ENCODE data around the gene ADARB2. TPM values are rescaled to one million over a fixed set of nuclear protein-coding genes. Genes with fewer than 3 reads are reported as not detected.

The ADARB2 gene
- polyA plus RNA-seq, 3 donors, result not detected

GRCh38 chr10:1462994-1463633 lies 274.2 kb downstream of the ADARB2 start:
- Mint-ChIP-seq H3K36me3 (no peaks in the 10 kb centered on the region), H3K9me3 (peaks cover 0 to 3% (median 0%) of the 10 kb centered on the region in 7 donors), H3K4me3 (no peak overlapping the region), H3K4me1 (no peaks in the 10 kb centered on the region), H3K27me3 (ENCODE audit: low read depth in 3 of 3) (peaks cover 0 to 6% (median 3%) of the 10 kb centered on the region in 3 donors), H3K27ac (no peak overlapping the region)
- no peak overlapping the region for H2AFZ ChIP-seq (ENCODE audit: insufficient read depth, low read depth, low read length, poor library complexity, severe bottlenecking)
- H3K27ac ChIP-seq (ENCODE audit: low read depth in 1 of 2, low read length in 2 of 2), result no peak overlapping the region
- H4K20me1 ChIP-seq (ENCODE audit: insufficient read depth, low read length), result no peaks in the 10 kb centered on the region
- no peak overlapping the region for H3K4me2 ChIP-seq (replicated peaks; ENCODE audit: extremely low read depth, low read length, poor library complexity, severe bottlenecking)
- DNase-seq, result no peak
- no peaks in the 10 kb centered on the region for H3K79me2 ChIP-seq (ENCODE audit: insufficient read depth, low read length)
- no peak overlapping the region for H3K4me3 ChIP-seq (replicated peaks in 1 of 3; ENCODE audit: low read depth in 2 of 3, low read length in 3 of 3)
- intact Hi-C loops (cut with micrococcal nuclease), result no loop called here
- 75% methylated on average over 20 of the region's 23 CpGs for WGBS (ENCODE audit: insufficient coverage)
- H3K9me3 ChIP-seq (replicated peaks in 1 of 2; ENCODE audit: control insufficient read depth in 1 of 2, insufficient read depth in 1 of 2, low read length in 2 of 2), result peaks cover 0 to under 1% of the 10 kb centered on the region in 2 donors
- no peaks in the 10 kb centered on the region for H3K4me1 ChIP-seq (ENCODE audit: control insufficient read depth in 1 of 2, insufficient read depth in 2 of 2, low read length in 2 of 2)
- no peak overlapping the region for H3K9ac ChIP-seq (ENCODE audit: insufficient read depth, low read length, poor library complexity, severe bottlenecking)
- TF ChIP-seq CTCF (IDR thresholded peaks at IDR 0.05), result no peak
- no peaks in the 10 kb centered on the region for H3K36me3 ChIP-seq (replicated peaks in 1 of 2; ENCODE audit: control insufficient read depth in 1 of 2, insufficient read depth in 2 of 2, low read length in 2 of 2)
- H3K27me3 ChIP-seq (ENCODE audit: control insufficient read depth in 2 of 2, insufficient read depth in 2 of 2, low read length in 2 of 2), result no peaks in the 10 kb centered on the region

- H3K9me3 Mint-ChIP-seq, result peaks cover 0 to 8% (median 1%) of the 10 kb centered on the region in 7 donors
- H3K27me3 Mint-ChIP-seq (ENCODE audit: low read depth in 3 of 3), result peaks cover 0 to 3% (median 3%) of the 10 kb centered on the region in 3 donors
- Histone ChIP-seq H3K4me1 (ENCODE audit: control insufficient read depth in 1 of 2, insufficient read depth in 2 of 2, low read length in 2 of 2) (no peaks in the 10 kb centered on the region), H3K9me3 (replicated peaks in 1 of 2; ENCODE audit: control insufficient read depth in 1 of 2, insufficient read depth in 1 of 2, low read length in 2 of 2) (peaks cover 0 to 3% of the 10 kb centered on the region in 2 donors), H4K20me1 (ENCODE audit: insufficient read depth, low read length) (no peaks in the 10 kb centered on the region), H3K9ac (ENCODE audit: insufficient read depth, low read length, poor library complexity, severe bottlenecking) (no peak overlapping the region), H3K4me2 (replicated peaks; ENCODE audit: extremely low read depth, low read length, poor library complexity, severe bottlenecking) (no peak overlapping the region), H3K27me3 (ENCODE audit: control insufficient read depth in 2 of 2, insufficient read depth in 2 of 2, low read length in 2 of 2) (no peaks in the 10 kb centered on the region), H3K36me3 (replicated peaks in 1 of 2; ENCODE audit: control insufficient read depth in 1 of 2, insufficient read depth in 2 of 2, low read length in 2 of 2) (no peaks in the 10 kb centered on the region), H2AFZ (ENCODE audit: insufficient read depth, low read depth, low read length, poor library complexity, severe bottlenecking) (no peak overlapping the region), H3K27ac (ENCODE audit: low read depth in 1 of 2, low read length in 2 of 2) (no peak overlapping the region), H3K4me3 (replicated peaks in 1 of 3; ENCODE audit: low read depth in 2 of 3, low read length in 3 of 3) (no peak overlapping the region), H3K79me2 (ENCODE audit: insufficient read depth, low read length) (no peaks in the 10 kb centered on the region)
- no peak overlapping the region for H3K4me3 Mint-ChIP-seq
- no peak overlapping the region for H3K27ac Mint-ChIP-seq
- no CpG with 5 or more reads among the region's 1 CpG for WGBS (ENCODE audit: insufficient coverage)
- TF ChIP-seq CTCF (IDR thresholded peaks at IDR 0.05), result no peak
- no peak for DNase-seq
- intact Hi-C loops (cut with micrococcal nuclease), result no loop called here
- no peaks in the 10 kb centered on the region for H3K4me1 Mint-ChIP-seq
- no peaks in the 10 kb centered on the region for H3K36me3 Mint-ChIP-seq
Observed at GRCh38 chr10:1462521-1462920, 274.8 kb downstream of the ADARB2 start.
